ENCODE data around the gene FHAD1. TPM values are rescaled to one million over a fixed set of nuclear protein-coding genes. Genes with fewer than 3 reads are reported as not detected.

Gene FHAD1
- total RNA-seq, 2 donors from 2014 or later = 0.27 to 6.5 TPM

GRCh38 chr1:15418806-15419515 is 171.9 kb downstream of the FHAD1 start:
- H3K27ac ChIP-seq = no peak overlapping the region
- intact Hi-C loops (cut with DNase I) = no loop called here
- H3K4me3 ChIP-seq = no peak overlapping the region
- 64% methylated on average over 18 of the region's 18 CpGs for WGBS
- H3K9me3 ChIP-seq = no peaks in the 10 kb centered on the region
- TF ChIP-seq POLR2A (IDR thresholded peaks at IDR 0.05) (no peak), POLR2AphosphoS5 (IDR thresholded peaks at IDR 0.05) (no peak), CTCF (IDR thresholded peaks at IDR 0.05) (no peak)
- H3K36me3 ChIP-seq = no peaks in the 10 kb centered on the region
- DNase-seq (ENCODE audit: low spot score) = no peak
- peaks cover 12% of the 10 kb centered on the region for H3K4me1 ChIP-seq (replicated peaks)
- H3K27me3 ChIP-seq (replicated peaks; ENCODE audit: insufficient read depth) = no peaks in the 10 kb centered on the region

DNA sequence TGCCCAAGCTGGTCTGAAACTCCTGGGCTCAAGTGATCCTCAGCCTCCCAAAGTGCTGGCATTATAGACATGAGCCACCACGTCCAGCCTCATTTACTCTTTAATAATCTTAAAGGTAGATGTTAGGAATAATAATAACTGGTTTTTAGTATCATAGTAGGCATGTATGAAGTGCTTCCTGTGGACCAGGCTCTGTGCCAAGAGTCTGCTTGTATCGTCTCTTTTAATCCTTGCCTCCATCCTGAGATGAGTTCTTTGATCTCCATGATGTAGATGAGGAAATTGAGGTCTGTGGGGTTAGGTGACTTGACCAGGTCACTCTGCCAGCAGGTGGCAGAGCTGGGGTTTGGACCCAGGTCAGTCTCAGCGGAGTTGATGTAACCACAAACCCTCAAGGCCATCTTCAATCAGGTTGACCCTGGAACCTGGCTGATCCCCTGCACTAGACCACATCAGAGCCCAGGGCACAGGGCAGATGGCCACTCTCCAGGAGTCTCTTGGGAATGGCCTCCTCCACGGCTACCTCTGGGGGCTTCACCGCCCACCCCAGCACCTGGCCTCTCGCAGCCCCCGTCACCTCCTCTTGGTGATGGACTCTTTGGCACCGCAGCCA is 173.9 kb downstream of the FHAD1 start:
- no peak for DNase-seq (ENCODE audit: low spot score)
- no peak overlapping the region for H3K4me3 ChIP-seq
- peaks cover 9% of the 10 kb centered on the region for H3K4me1 ChIP-seq (replicated peaks)
- H3K27me3 ChIP-seq (replicated peaks; ENCODE audit: insufficient read depth) = no peaks in the 10 kb centered on the region
- intact Hi-C loops (cut with DNase I) = no loop called here
- 95% methylated on average over 8 of the region's 8 CpGs for WGBS
- H3K9me3 ChIP-seq = no peaks in the 10 kb centered on the region
- TF ChIP-seq POLR2AphosphoS5 (IDR thresholded peaks at IDR 0.05) (no peak), CTCF (IDR thresholded peaks at IDR 0.05) (no peak), POLR2A (IDR thresholded peaks at IDR 0.05) (no peak)
- H3K36me3 ChIP-seq = no peaks in the 10 kb centered on the region
- no peak overlapping the region for H3K27ac ChIP-seq

GRCh38 chr1:15422871-15423270 is 175.8 kb downstream of the FHAD1 start:
- no peaks in the 10 kb centered on the region for H3K36me3 ChIP-seq
- H3K27me3 ChIP-seq (replicated peaks; ENCODE audit: insufficient read depth) = no peaks in the 10 kb centered on the region
- TF ChIP-seq CTCF (IDR thresholded peaks at IDR 0.05) = no peak
- no peak for TF ChIP-seq POLR2A (IDR thresholded peaks at IDR 0.05)
- no peak for DNase-seq (ENCODE audit: low spot score)
- 98% methylated on average over 8 of the region's 8 CpGs for WGBS
- no peak overlapping the region for H3K4me3 ChIP-seq
- peaks cover 6% of the 10 kb centered on the region for H3K4me1 ChIP-seq (replicated peaks)
- peak overlapping the region in 1 of 2 donors; percentile 78 for H3K27ac ChIP-seq
- intact Hi-C loops (cut with DNase I) = no loop called here
- H3K9me3 ChIP-seq = no peaks in the 10 kb centered on the region

- H3K36me3 ChIP-seq = no peaks in the 10 kb centered on the region
- TF ChIP-seq CTCF (IDR thresholded peaks at IDR 0.05) (no peak), POLR2A (IDR thresholded peaks at IDR 0.05) (no peak), POLR2AphosphoS5 (IDR thresholded peaks at IDR 0.05) (no peak)
- no peak for DNase-seq (ENCODE audit: low spot score)
- H3K9me3 ChIP-seq = no peaks in the 10 kb centered on the region
- H3K4me1 ChIP-seq (replicated peaks) = peaks cover 6% of the 10 kb centered on the region
- 83% methylated on average over 11 of the region's 11 CpGs for WGBS
- intact Hi-C loops (cut with DNase I) = no loop called here
- H3K27me3 ChIP-seq (replicated peaks; ENCODE audit: insufficient read depth) = no peaks in the 10 kb centered on the region
- H3K27ac ChIP-seq = peak overlapping the region; percentile 68 to 78
- H3K4me3 ChIP-seq = no peak overlapping the region
Measured at GRCh38 chr1:15423355-15424077, 176.5 kb downstream of the FHAD1 start.

Data from prostate gland (tissue), 2 donors.